SK-N-SH (cell line): ENCODE results near the gene LRIG1.

Source experiments
- CTCF ChIP-seq: fragments of 200-600 bp; sonication (generic); IDR thresholded peaks from 2 replicates; pipeline ENCODE4 v1.6.1; 2017; ENCODE audit warnings: antibody characterized with exemption, mild to moderate bottlenecking, moderate library complexity
- EZH2phosphoT487 ChIP-seq: fragments of 200-600 bp; sonication (generic); IDR thresholded peaks from 2 replicates; pipeline ENCODE4 v1.6.1; 2017; ENCODE audit warnings: low read depth, mixed run types, mild to moderate bottlenecking, antibody characterized with exemption, moderate library complexity, borderline replicate concordance
- SMC3 ChIP-seq: IDR thresholded peaks from 2 replicates; pipeline ENCODE4 v1.6.1; 2012; ENCODE audit warnings: low read depth, low read length, improper control_type of control experiment

GRCh38 chr3:66493458-66494099 is 7.2 kb downstream of the LRIG1 start:
- no peak for TF ChIP-seq CTCF
- no peak for TF ChIP-seq EZH2phosphoT487
- TF ChIP-seq SMC3 = no peak
